ENCODE results near the gene RHBG.

- TF ChIP-seq CSDC2 (CRISPR knock-in tag; IDR thresholded peaks at IDR 0.05): no peak
- TF ChIP-seq ESRRG (CRISPR knock-in tag; IDR thresholded peaks at IDR 0.05): no peak
- TF ChIP-seq ARNTL (CRISPR knock-in tag; IDR thresholded peaks at IDR 0.05; ENCODE audit: borderline replicate concordance, low read depth): no peak
- no peak for TF ChIP-seq PATZ1 (CRISPR knock-in tag; IDR thresholded peaks at IDR 0.05; ENCODE audit: borderline replicate concordance)
Measured at GRCh38 chr1:156393095-156393494, 24.1 kb downstream of the RHBG start.

Data from SK-N-SH treated with all-trans-retinoic acid at 6 μM for 48 hours (cell line).